OCI-LY3 (cell line): ENCODE data around the gene DKK3.

Source experiments
- H2AFZ ChIP-seq: fragments of 200-600, 300-600 bp; shearing (Covaris generic); 2 replicates; pipeline ENCODE4 v1.6.0; 2014; ENCODE audit warnings: antibody characterized with exemption, low read depth, low read length
- H3K27ac ChIP-seq: fragments of 200-600, 300-600 bp; sonication (generic); 2 replicates; pipeline ENCODE4 v1.5.1; 2014; ENCODE audit warnings: mild to moderate bottlenecking, low read length, moderate library complexity, mixed read lengths
- H3K27me3 ChIP-seq: fragments of 200-600, 300-600 bp; sonication (generic); 2 replicates; pipeline ENCODE4 v1.6.1; 2014; ENCODE audit warnings: low read depth, low read length, mixed read lengths
- H3K36me3 ChIP-seq: fragments of 200-600, 300-600 bp; sonication (generic); replicated peaks from 2 replicates; pipeline ENCODE3; 2014; ENCODE audit warnings: low read depth, low read length, mixed read lengths
- H3K4me1 ChIP-seq: fragments of 300-600, 200-600 bp; sonication (generic); 2 replicates; pipeline ENCODE4 v1.6.1; 2014; ENCODE audit warnings: low read length, mixed read lengths
- H3K4me2 ChIP-seq: fragments of 200-600, 300-600 bp; sonication (generic); 2 replicates; pipeline ENCODE4 v1.6.1; 2014; ENCODE audit warnings: low read length, mixed read lengths
- H3K4me3 ChIP-seq: fragments of 300-600, 200-600 bp; sonication (generic); 2 replicates; pipeline ENCODE4 v1.5.1; 2014; ENCODE audit warnings: antibody characterized with exemption, mild to moderate bottlenecking, low read length, moderate library complexity
- H3K79me2 ChIP-seq: fragments of 300-600, 200-600 bp; shearing (Covaris generic); 2 replicates; pipeline ENCODE4 v1.6.1; 2014; ENCODE audit warnings: mild to moderate bottlenecking, low read length, mixed read lengths
- H3K9ac ChIP-seq: fragments of 300-600, 200-600 bp; shearing (Covaris generic); 2 replicates; pipeline ENCODE4 v1.6.0; 2014; ENCODE audit warnings: mild to moderate bottlenecking, low read length, moderate library complexity
- H3K9me3 ChIP-seq: fragments of 200-600, 300-600 bp; shearing (Covaris generic); 2 replicates; pipeline ENCODE4 v1.6.1; 2014; ENCODE audit warnings: low read length, mixed read lengths; ENCODE audit not compliant: insufficient read depth
- H4K20me1 ChIP-seq: fragments of 200-600, 300-600 bp; sonication (generic); 2 replicates; pipeline ENCODE4 v1.6.1; 2016; ENCODE audit warnings: low read length, mixed read lengths; ENCODE audit not compliant: insufficient read depth
- CTCF ChIP-seq: fragments of 200-600, 300-600 bp; sonication (generic); IDR thresholded peaks from 2 replicates; pipeline ENCODE4 v1.5.1; 2014; ENCODE audit warnings: antibody characterized with exemption, low read length, low read depth
- EZH2phosphoT487 ChIP-seq: fragments of 200-600 bp; shearing (Covaris generic); IDR thresholded peaks from 2 replicates; pipeline ENCODE4 v1.6.1; 2018; ENCODE audit warnings: antibody characterized with exemption, mixed run types, low read depth

The DKK3 gene

DNA sequence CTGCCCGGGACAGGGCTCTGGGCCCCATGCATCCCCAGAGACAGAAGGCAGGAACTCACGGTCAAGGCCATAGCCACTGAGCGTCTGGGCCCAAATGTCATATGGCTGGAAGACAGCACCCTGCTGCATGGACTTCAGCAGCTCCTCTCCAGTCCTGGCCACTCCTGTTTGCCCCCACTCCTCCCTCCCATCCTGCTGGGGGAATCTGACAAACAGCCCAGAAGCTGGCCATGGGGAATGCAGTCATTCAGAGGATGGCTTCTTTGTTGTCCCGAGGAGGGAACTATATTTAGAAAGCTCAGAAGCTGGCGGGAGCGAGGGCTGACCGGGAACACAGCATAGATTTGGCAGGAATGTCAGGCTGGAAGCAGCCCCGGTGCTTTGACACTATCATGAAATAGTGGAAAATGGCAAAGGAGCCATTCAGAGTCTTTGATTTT lies 35.0 kb downstream of the DKK3 start:
- no peaks in the 10 kb centered on the region for H3K9me3 ChIP-seq
- no peaks in the 10 kb centered on the region for H3K79me2 ChIP-seq
- no peaks in the 10 kb centered on the region; the same call in 1 of the 2 replicates for H3K27me3 ChIP-seq
- TF ChIP-seq CTCF: no peak
- TF ChIP-seq EZH2phosphoT487: no peak
- H3K4me3 ChIP-seq: no peak overlapping the region
- H3K36me3 ChIP-seq: no peaks in the 10 kb centered on the region
- no peaks in the 10 kb centered on the region for H4K20me1 ChIP-seq
- H2AFZ ChIP-seq: no peak overlapping the region
- no peak overlapping the region for H3K4me2 ChIP-seq
- H3K4me1 ChIP-seq: no peaks in the 10 kb centered on the region
- no peak overlapping the region for H3K9ac ChIP-seq
- no peak overlapping the region for H3K27ac ChIP-seq

- Histone ChIP-seq H3K4me2 (no peak overlapping the region), H3K36me3 (no peaks in the 10 kb centered on the region), H2AFZ (no peak overlapping the region), H3K9me3 (no peaks in the 10 kb centered on the region), H3K9ac (no peak overlapping the region), H3K4me1 (no peaks in the 10 kb centered on the region), H3K79me2 (no peaks in the 10 kb centered on the region), H4K20me1 (no peaks in the 10 kb centered on the region), H3K27me3 (no peaks in the 10 kb centered on the region; the same call in 1 of the 2 replicates), H3K4me3 (no peak overlapping the region), H3K27ac (no peak overlapping the region)
- TF ChIP-seq CTCF (no peak), EZH2phosphoT487 (no peak)
Observed at GRCh38 chr11:11972730-11973341, 35.6 kb downstream of the DKK3 start.

DNA sequence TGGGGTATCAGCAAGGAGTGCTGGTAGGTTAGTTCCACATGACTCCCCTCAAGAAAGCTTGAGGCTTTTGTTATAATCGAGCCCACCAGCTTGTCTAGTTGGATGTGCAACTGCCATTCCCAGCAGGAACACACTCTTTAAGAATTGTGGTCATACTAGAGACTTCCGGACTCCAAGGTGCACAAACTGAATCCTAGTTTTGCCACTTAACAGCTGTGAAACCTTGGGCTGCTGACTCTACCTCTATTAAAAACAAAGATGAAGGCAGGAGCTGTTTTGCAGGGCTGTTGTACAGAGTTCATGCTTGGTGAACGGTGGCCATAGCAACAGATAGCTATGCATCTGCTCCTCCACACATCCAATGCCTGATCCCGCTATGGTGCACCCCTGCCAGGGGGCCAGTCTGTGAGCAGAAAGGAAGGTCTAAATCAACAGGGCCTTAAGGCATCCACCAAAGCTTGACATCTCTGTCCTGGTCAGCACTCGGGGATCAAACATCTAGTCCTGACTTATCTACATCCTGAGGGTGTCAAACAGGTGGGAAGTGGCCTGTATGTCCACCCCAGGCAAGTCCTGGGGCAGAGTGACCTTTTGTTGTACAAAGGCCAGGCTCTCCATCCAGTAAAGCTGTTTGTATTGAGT lies 36.4 kb downstream of the DKK3 start:
- Histone ChIP-seq H4K20me1 (no peaks in the 10 kb centered on the region), H2AFZ (no peak overlapping the region), H3K27ac (no peak overlapping the region), H3K4me1 (no peaks in the 10 kb centered on the region), H3K27me3 (no peaks in the 10 kb centered on the region), H3K79me2 (no peaks in the 10 kb centered on the region), H3K36me3 (no peaks in the 10 kb centered on the region), H3K4me3 (no peak overlapping the region), H3K9ac (no peak overlapping the region), H3K9me3 (no peaks in the 10 kb centered on the region), H3K4me2 (no peak overlapping the region)
- TF ChIP-seq EZH2phosphoT487 (no peak), CTCF (no peak)

GRCh38 chr11:11970556-11970955 lies 37.9 kb downstream of the DKK3 start:
- Histone ChIP-seq H3K4me1 (no peaks in the 10 kb centered on the region), H3K36me3 (no peaks in the 10 kb centered on the region)

More at GRCh38 chr11:11970556-11970955, 37.9 kb downstream of the DKK3 start:
- H3K79me2 ChIP-seq: no peaks in the 10 kb centered on the region
- no peak overlapping the region for H3K4me3 ChIP-seq
- TF ChIP-seq CTCF: no peak
- no peak for TF ChIP-seq EZH2phosphoT487
- H3K4me2 ChIP-seq: no peak overlapping the region
- H3K9ac ChIP-seq: no peak overlapping the region
- no peak overlapping the region for H3K27ac ChIP-seq
- no peaks in the 10 kb centered on the region for H3K9me3 ChIP-seq
- H3K27me3 ChIP-seq: no peaks in the 10 kb centered on the region
- no peak overlapping the region for H2AFZ ChIP-seq
- H4K20me1 ChIP-seq: no peaks in the 10 kb centered on the region
